Lung (tissue), 12 donors: ENCODE results near the gene INTS7. TPM values are rescaled to one million over a fixed set of nuclear protein-coding genes. Genes with fewer than 3 reads are reported as not detected.
A peak's percentile ranks its signal among the peaks of the same experiment; 100 is the strongest.

Experiments used
- ATAC-seq: fragments of 200-7000 bp; cut with Tn5 transposase; one replicate; pipeline ENCODE4 v1.9.1; 2020; ENCODE audit warnings: moderate number of reproducible peaks; ENCODE audit not compliant: insufficient read depth, low FRiP score
- DNase-seq, 3 donors: peaks; one replicate each; pipeline ENCODE4 v3.0.0-alpha.2; 2013 to 2017
- H3K27ac ChIP-seq, 2 donors: one replicate each; pipeline ENCODE4 v1.5.1; 2013; ENCODE audit warnings: mild to moderate bottlenecking in 2 of 2, moderate library complexity in 2 of 2, control low read depth in 1 of 2, inconsistent platforms in 1 of 2, low read depth in 1 of 2, low read length in 1 of 2
- H3K27me3 ChIP-seq, 3 donors: one replicate each; pipeline ENCODE4 v1.5.1; 2013; ENCODE audit warnings: low read length in 2 of 3; ENCODE audit not compliant: control insufficient read depth in 3 of 3, insufficient read depth in 3 of 3
- H3K36me3 ChIP-seq, 4 donors: one replicate each; pipeline ENCODE4 v1.5.1; 2013; ENCODE audit warnings: low read length in 4 of 4, mild to moderate bottlenecking in 1 of 4, moderate library complexity in 1 of 4; ENCODE audit not compliant: control insufficient read depth in 4 of 4, insufficient read depth in 4 of 4
- H3K4me1 ChIP-seq, 5 donors: one replicate each; pipeline ENCODE4 v1.5.1; 2013; ENCODE audit warnings: low read length in 5 of 5, mild to moderate bottlenecking in 2 of 5, moderate library complexity in 1 of 5; ENCODE audit not compliant: control insufficient read depth in 5 of 5, insufficient read depth in 5 of 5
- H3K4me3 ChIP-seq: one replicate; pipeline ENCODE4 v1.5.1; 2013; ENCODE audit warnings: mild to moderate bottlenecking, control low read depth, moderate library complexity
- H3K9ac ChIP-seq, 2 donors: one replicate each; pipeline ENCODE4 v1.5.1; 2013; ENCODE audit warnings: low read length in 2 of 2, control low read depth in 1 of 2; ENCODE audit not compliant: insufficient read depth in 1 of 2
- H3K9me3 ChIP-seq, 4 donors: one replicate each; pipeline ENCODE4 v1.5.1; 2013; ENCODE audit warnings: low read length in 3 of 4, mild to moderate bottlenecking in 1 of 4, moderate library complexity in 1 of 4; ENCODE audit not compliant: control insufficient read depth in 4 of 4, insufficient read depth in 3 of 4
- CTCF ChIP-seq: IDR thresholded peaks from 2 replicates; pipeline ENCODE4 v1.5.1; 2012; ENCODE audit warnings: mild to moderate bottlenecking; ENCODE audit errors: control extremely low read depth, extremely low read depth
- WGBS, 2 donors: extraction: QIAGEN DNeasy Blood & Tissue Kit; methylation state at CpG; one replicate each; pipeline ENCODE4 v1.1.7; 2013; 5-methylcytosine and 5-hydroxymethylcytosine counted together
- polyA plus RNA-seq, 2 donors: library from polyadenylated mRNA; stranded (reverse); fragments of 200-250 nt; gene quantifications; one replicate each; pipeline ENCODE4 v1.2.1, GENCODE V29; 2013
- total RNA-seq, 2 donors: library from RNA; depleted of rRNA in 1 of 2; stranded (reverse); fragments of >200 nt in 1 of 2; gene quantifications; one replicate each; pipeline ENCODE4 v1.2.1, GENCODE V29; 2014 to 2021
- donor health status: control.
- donor health status: control.
- donor health status: Bipolar disorder and iron deficiency.
- donor health status: healthy.
- donor health status: DM: yes; HTN: yes; CAD: no.

Gene INTS7
- total and polyA plus RNA-seq, 4 donors: 6.4 to 18.9 (median 11.8) TPM

- ATAC-seq (no peak), DNase-seq (no peak)
- Histone ChIP-seq H3K9me3 (no peaks in the 10 kb centered on the region), H3K27me3 (no peaks in the 10 kb centered on the region), H3K27ac (no peak overlapping the region), H3K4me3 (no peak overlapping the region), H3K4me1 (peaks cover 0 to 13% (median 0%) of the 10 kb centered on the region in 5 donors), H3K9ac (no peak overlapping the region), H3K36me3 (peaks cover 0 to 16% (median 3%) of the 10 kb centered on the region in 4 donors)
- TF ChIP-seq CTCF: no peak
- WGBS, 2 donors: 92 to 94% methylated on average over 2 of the region's 2 CpGs
Observed at GRCh38 chr1:212078826-212079225, 43.5 kb upstream of the INTS7 start.

- peak overlapping the region in 1 of 2 donors; percentile 60 for H3K27ac ChIP-seq
- peaks cover 0 to 13% (median 0%) of the 10 kb centered on the region in 5 donors for H3K4me1 ChIP-seq
- H3K27me3 ChIP-seq: no peaks in the 10 kb centered on the region
- H3K36me3 ChIP-seq: peaks cover 0 to 2% (median 0%) of the 10 kb centered on the region in 4 donors
- ATAC-seq: no peak
- no peak for DNase-seq
- 65 to 84% methylated on average over 2 of the region's 2 CpGs for WGBS, 2 donors
- H3K9me3 ChIP-seq: no peaks in the 10 kb centered on the region
- no peak for TF ChIP-seq CTCF
- H3K9ac ChIP-seq: no peak overlapping the region
- no peak overlapping the region for H3K4me3 ChIP-seq
Observed at GRCh38 chr1:212077028-212077427, 41.7 kb upstream of the INTS7 start.

- no peak for ATAC-seq
Observed at GRCh38 chr1:212074856-212075255, 39.5 kb upstream of the INTS7 start.

More at GRCh38 chr1:212074856-212075255, 39.5 kb upstream of the INTS7 start:
- WGBS, 2 donors: 40 to 51% methylated on average over 3 of the region's 3 CpGs
- Histone ChIP-seq H3K27ac (peak overlapping the region in 1 of 2 donors; percentile 88), H3K9me3 (no peaks in the 10 kb centered on the region), H3K4me3 (no peak overlapping the region), H3K9ac (no peak overlapping the region), H3K36me3 (no peaks in the 10 kb centered on the region), H3K27me3 (no peaks in the 10 kb centered on the region), H3K4me1 (peaks cover 0 to 15% (median 0%) of the 10 kb centered on the region in 5 donors)
- no peak for DNase-seq
- TF ChIP-seq CTCF: no peak
